ENCODE results near the gene TIPARP.

DNA sequence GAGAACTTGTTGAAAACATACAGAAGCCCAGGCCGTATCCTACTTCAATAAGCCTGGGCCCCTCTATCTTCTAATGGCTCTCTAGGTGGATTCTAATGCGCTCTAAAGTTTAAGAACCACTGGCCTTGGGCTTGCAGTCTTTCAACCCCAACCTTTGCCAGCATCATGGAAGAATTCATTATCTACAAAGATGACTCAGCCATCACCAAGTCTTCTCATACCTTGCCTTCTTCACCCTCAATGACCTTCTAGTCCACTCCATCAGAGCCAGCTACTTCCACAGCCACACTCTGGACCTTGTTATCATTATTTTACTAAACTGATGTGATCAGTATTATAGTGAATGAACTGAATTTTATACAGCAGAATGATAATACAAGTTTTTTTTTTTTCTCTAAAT lies 16.9 kb upstream of the TIPARP start:
- no peak for TF ChIP-seq CTCF (conservative IDR thresholded peaks at IDR 0.05; ENCODE audit: low read depth in 2 of 2)
- TF ChIP-seq REST (IDR thresholded peaks at IDR 0.05; ENCODE audit: unreplicated experiment) = no peak
- TF ChIP-seq EZH2phosphoT487 (IDR thresholded peaks at IDR 0.05; ENCODE audit: unreplicated experiment) = no peak
- no peak for TF ChIP-seq EZH2 (IDR thresholded peaks at IDR 0.05; ENCODE audit: low read depth, unreplicated experiment)
- TF ChIP-seq JUNB (IDR thresholded peaks at IDR 0.05; ENCODE audit: unreplicated experiment) = no peak
- TF ChIP-seq POLR2AphosphoS5 (IDR thresholded peaks at IDR 0.05; ENCODE audit: low read depth) = no peak
- TF ChIP-seq ZNF114 (CRISPR knock-in tag; IDR thresholded peaks at IDR 0.05) = no peak
- TF ChIP-seq CREB1 (CRISPR knock-in tag; IDR thresholded peaks at IDR 0.05; ENCODE audit: low read depth) = no peak
- no peak for TF ChIP-seq STAT1 (IDR thresholded peaks at IDR 0.05; ENCODE audit: unreplicated experiment)
- no peak for TF ChIP-seq NANOG (IDR thresholded peaks at IDR 0.05; ENCODE audit: borderline replicate concordance)
- TF ChIP-seq, protein P1, sequence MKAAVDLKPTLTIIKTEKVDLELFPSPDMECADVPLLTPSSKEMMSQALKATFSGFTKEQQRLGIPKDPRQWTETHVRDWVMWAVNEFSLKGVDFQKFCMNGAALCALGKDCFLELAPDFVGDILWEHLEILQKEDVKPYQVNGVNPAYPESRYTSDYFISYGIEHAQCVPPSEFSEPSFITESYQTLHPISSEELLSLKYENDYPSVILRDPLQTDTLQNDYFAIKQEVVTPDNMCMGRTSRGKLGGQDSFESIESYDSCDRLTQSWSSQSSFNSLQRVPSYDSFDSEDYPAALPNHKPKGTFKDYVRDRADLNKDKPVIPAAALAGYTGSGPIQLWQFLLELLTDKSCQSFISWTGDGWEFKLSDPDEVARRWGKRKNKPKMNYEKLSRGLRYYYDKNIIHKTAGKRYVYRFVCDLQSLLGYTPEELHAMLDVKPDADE (IDR thresholded peaks at IDR 0.05) = no peak

Data from GM23338 (cell line).